ENCODE results near the gene TGM1. TPM values are rescaled to one million over a fixed set of nuclear protein-coding genes. Genes with fewer than 3 reads are reported as not detected.

The TGM1 gene
- total RNA-seq: 10 to 100 TPM in 4 of 6 donors, 1 to 10 TPM in 2; 9.1 to 29.2 (median 11.1) TPM

DNA sequence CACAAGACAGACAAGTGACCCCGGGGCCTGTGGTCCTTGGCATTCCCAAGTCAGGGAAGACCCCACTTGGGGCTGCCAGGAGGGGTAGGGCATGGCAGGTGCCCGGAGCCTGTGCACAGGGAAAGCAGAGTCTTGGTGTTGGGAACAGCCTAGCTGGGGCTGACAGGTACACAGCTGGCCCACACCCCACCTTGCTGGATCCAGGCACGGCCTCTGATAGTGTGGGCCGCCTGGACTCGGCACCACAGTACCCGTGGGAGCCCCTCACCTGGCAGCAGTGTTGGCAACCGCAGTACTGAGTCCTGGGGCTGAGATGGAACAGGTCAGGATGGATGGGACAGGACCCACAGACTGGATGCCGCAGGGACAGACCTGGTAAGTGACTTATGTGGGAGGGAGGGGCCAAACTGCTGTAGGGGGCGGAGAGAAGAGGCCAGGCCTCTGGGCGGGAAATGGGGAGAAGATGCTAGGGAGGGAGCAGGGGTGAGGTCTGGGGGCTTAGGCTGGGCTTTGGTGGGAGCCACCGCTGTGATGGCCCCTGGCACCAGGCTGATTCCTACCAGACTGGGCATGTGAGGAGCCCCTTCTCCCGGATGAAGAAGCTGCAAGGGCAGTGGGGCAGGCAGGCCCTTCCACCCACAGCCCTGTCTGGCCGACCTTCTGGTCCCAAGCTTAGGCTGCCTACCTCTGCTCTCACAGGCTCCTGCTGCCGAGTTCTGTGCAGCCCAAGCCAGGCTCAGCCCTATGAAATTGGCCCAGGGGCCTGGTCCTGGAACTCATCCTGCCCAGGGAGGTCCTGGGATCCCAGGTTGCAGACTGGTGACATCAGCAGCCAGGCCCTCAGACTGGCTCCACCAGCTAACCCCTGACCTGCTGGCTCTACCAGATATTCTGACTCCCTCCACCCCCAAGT is at the start of gene TGM1:
TGM1 (minus strand) TSS at position 357 of the 913 bp plus-strand sequence. CDS start 825 bp downstream, outside the sequence.
- H3K27me3 ChIP-seq: no peaks in the 10 kb centered on the region
- 79 to 92% methylated on average over 5 to 13 of the region's 14 CpGs for WGBS, 2 donors
- H3K36me3 ChIP-seq: peaks cover 7 to 36% (median 27%) of the 10 kb centered on the region in 4 donors
- DNase-seq (peak in 1 of 2 donors; percentile 48), ATAC-seq (ENCODE audit: low FRiP score in 2 of 2) (no peak)
- peaks cover 0 to 19% (median 9%) of the 10 kb centered on the region in 4 donors for H3K4me1 ChIP-seq
- TF ChIP-seq POLR2A (IDR thresholded peaks at IDR 0.05): no peak
- no peak for TF ChIP-seq POLR2AphosphoS5 (IDR thresholded peaks at IDR 0.05)
- TF ChIP-seq EP300 (IDR thresholded peaks at IDR 0.05): no peak
- TF ChIP-seq CTCF (IDR thresholded peaks at IDR 0.05): no peak
- no peak within 1 kb of the TSS for H3K27ac ChIP-seq
- H3K9me3 ChIP-seq: no peaks in the 10 kb centered on the region
- H3K4me3 ChIP-seq: no peak within 1 kb of the TSS

DNA sequence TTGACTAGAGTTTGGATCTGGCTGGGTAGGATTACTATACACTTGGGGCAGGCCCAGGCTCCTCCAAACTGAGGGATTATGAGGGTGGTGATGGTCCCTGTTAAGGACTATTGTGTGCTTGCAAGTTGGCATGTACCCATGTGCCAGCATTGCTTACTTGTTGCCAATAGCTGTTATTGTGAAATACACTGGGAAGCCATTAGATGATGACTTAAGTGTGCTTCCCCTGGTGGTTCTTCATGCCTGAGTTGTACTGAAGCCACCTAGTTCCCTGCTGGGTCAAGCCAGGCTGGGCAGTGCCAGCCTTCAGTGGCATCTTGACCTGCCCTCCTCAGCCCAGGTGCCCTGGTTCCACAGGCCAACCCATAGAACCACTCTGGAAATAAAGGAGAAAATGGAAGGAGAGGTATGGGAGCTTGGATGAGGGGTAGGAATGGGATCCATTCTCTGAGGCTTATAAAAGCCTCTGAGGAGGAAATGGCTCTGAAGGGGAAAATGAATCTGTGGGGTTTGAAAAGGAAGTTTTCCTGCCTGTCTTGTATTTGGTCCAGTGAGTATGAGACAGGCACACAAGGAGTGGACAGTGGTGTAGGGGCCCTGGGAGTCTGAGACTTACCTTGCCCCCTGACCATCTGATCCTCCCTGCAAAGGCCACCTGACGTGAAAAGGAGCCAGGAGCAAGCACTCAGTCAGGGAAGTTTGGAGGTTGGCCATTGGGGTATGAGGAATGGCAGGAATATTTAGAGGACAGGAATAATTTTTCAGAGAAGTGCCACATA is 49.0 kb upstream of the TGM1 start:
- Histone ChIP-seq H3K27ac (peak overlapping the region; percentile 79 to 93 (median 91)), H3K4me1 (peaks cover 79 to 94% (median 86%) of the 10 kb centered on the region in 4 donors), H3K36me3 (peaks cover 0 to 11% (median 7%) of the 10 kb centered on the region in 4 donors), H3K4me3 (peak overlapping the region; percentile 29 to 58 (median 51)), H3K27me3 (no peaks in the 10 kb centered on the region), H3K9me3 (no peaks in the 10 kb centered on the region)
- WGBS, 2 donors: 89 to 100% methylated on average over 1 of the region's 1 CpG
- no peak for DNase-seq
- ATAC-seq (ENCODE audit: low FRiP score in 2 of 2): peak; percentile 3 to 5
- TF ChIP-seq POLR2A (IDR thresholded peaks at IDR 0.05) (no peak), POLR2AphosphoS5 (IDR thresholded peaks at IDR 0.05) (peak in 1 of 2 donors; percentile 64), CTCF (IDR thresholded peaks at IDR 0.05) (peak in 1 of 6 experiments; percentile 13)

DNA sequence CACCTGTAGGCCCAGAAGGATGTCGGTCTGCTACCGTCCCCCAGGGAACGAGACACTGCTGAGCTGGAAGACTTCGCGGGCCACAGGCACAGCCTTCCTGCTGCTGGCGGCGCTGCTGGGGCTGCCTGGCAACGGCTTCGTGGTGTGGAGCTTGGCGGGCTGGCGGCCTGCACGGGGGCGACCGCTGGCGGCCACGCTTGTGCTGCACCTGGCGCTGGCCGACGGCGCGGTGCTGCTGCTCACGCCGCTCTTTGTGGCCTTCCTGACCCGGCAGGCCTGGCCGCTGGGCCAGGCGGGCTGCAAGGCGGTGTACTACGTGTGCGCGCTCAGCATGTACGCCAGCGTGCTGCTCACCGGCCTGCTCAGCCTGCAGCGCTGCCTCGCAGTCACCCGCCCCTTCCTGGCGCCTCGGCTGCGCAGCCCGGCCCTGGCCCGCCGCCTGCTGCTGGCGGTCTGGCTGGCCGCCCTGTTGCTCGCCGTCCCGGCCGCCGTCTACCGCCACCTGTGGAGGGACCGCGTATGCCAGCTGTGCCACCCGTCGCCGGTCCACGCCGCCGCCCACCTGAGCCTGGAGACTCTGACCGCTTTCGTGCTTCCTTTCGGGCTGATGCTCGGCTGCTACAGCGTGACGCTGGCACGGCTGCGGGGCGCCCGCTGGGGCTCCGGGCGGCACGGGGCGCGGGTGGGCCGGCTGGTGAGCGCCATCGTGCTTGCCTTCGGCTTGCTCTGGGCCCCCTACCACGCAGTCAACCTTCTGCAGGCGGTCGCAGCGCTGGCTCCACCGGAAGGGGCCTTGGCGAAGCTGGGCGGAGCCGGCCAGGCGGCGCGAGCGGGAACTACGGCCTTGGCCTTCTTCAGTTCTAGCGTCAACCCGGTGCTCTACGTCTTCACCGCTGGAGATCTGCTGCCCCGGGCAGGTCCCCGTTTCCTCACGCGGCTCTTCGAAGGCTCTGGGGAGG is 47.9 kb upstream of the TGM1 start, which contains the start of gene LTB4R:
LTB4R (plus strand) TSS at position 857 of the 959 bp plus-strand sequence. CDS start 4,150 bp downstream, outside the sequence.
- Histone ChIP-seq H3K27ac (peak within 1 kb of the TSS; percentile 79 to 93 (median 91)), H3K9me3 (no peaks in the 10 kb centered on the region), H3K27me3 (no peaks in the 10 kb centered on the region), H3K36me3 (peaks cover 0 to 22% (median 15%) of the 10 kb centered on the region in 4 donors), H3K4me1 (peaks cover 68 to 83% (median 76%) of the 10 kb centered on the region in 4 donors), H3K4me3 (peak within 1 kb of the TSS; percentile 29 to 58 (median 51))
- peak; percentile 83 to 95 for DNase-seq
- 1 to 50% methylated on average over 4 to 25 of the region's 99 CpGs for WGBS, 2 donors
- peak; percentile 76 to 85 for ATAC-seq (ENCODE audit: low FRiP score in 2 of 2)
- TF ChIP-seq POLR2AphosphoS5 (IDR thresholded peaks at IDR 0.05) (peak; percentile 40 to 50), EP300 (IDR thresholded peaks at IDR 0.05) (no peak), CTCF (IDR thresholded peaks at IDR 0.05) (peak; percentile 21 to 89 (median 76)), POLR2A (IDR thresholded peaks at IDR 0.05) (peak in 1 of 4 donors; percentile 67)

DNA sequence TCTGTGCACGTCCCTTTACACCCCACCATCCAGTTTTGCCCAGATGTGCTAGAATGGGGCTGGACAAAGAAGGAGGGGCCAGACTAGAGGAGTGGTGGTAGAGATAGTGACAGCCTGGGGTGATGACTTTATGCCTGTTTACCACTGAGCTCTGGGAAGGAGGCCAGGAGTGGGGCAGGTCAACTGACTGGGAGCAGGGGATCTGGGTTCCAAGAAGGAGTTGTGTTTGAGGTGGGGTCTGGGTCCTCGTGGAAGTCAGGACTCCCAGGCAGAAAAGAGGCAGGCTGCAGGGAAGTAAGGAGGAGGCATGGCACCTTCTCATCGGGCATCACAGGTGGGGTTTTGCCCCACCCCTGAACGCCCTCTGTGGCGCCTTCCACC is 47.3 kb upstream of the TGM1 start:
- DNase-seq (no peak), ATAC-seq (ENCODE audit: low FRiP score in 2 of 2) (no peak)
- Histone ChIP-seq H3K4me3 (peak overlapping the region; percentile 29 to 58 (median 51)), H3K4me1 (peaks cover 61 to 76% (median 70%) of the 10 kb centered on the region in 4 donors), H3K36me3 (peaks cover 4 to 29% (median 22%) of the 10 kb centered on the region in 4 donors), H3K27ac (peak overlapping the region; percentile 79 to 93 (median 91)), H3K9me3 (no peaks in the 10 kb centered on the region), H3K27me3 (no peaks in the 10 kb centered on the region)
- 30 to 65% methylated on average over 1 to 5 of the region's 5 CpGs for WGBS, 2 donors
- TF ChIP-seq POLR2A (IDR thresholded peaks at IDR 0.05): no peak
- TF ChIP-seq CTCF (IDR thresholded peaks at IDR 0.05): no peak
- TF ChIP-seq EP300 (IDR thresholded peaks at IDR 0.05): no peak
- no peak for TF ChIP-seq POLR2AphosphoS5 (IDR thresholded peaks at IDR 0.05)
